HK-2 (cell line): ENCODE measurements around the gene ZNRF3.
A peak's percentile ranks its signal among the peaks of the same experiment; 100 is the strongest.

Source experiments
- DNase-seq: peaks from one replicate; pipeline ENCODE4 v3.0.0-alpha.2; 2018; ENCODE audit not compliant: unreplicated experiment

ZNRF3 gene

GRCh38 chr22:28952857-28953256 is 69.5 kb downstream of the ZNRF3 start:
- DNase-seq = no peak

GRCh38 chr22:28953403-28953802 is 70.0 kb downstream of the ZNRF3 start:
- DNase-seq = no peak

GRCh38 chr22:28953976-28954880 is 70.9 kb downstream of the ZNRF3 start:
- DNase-seq = no peak

- DNase-seq = no peak
Measured at GRCh38 chr22:28955817-28956216, 72.4 kb downstream of the ZNRF3 start.

- no peak for DNase-seq
Measured at GRCh38 chr22:28956506-28956905, 73.1 kb downstream of the ZNRF3 start.

GRCh38 chr22:28958611-28959010 is 75.2 kb downstream of the ZNRF3 start:
- no peak for DNase-seq

- DNase-seq = no peak
Measured at GRCh38 chr22:28962042-28962554, 78.7 kb downstream of the ZNRF3 start.

- DNase-seq = no peak
Measured at GRCh38 chr22:28963362-28963761, 80.0 kb downstream of the ZNRF3 start.

GRCh38 chr22:28967163-28967665 is 83.8 kb downstream of the ZNRF3 start:
- DNase-seq = no peak

GRCh38 chr22:28967969-28968368 is 84.6 kb downstream of the ZNRF3 start:
- DNase-seq = no peak

GRCh38 chr22:28969401-28970168 is 86.2 kb downstream of the ZNRF3 start:
- no peak for DNase-seq

GRCh38 chr22:28973352-28973751 is 90.0 kb downstream of the ZNRF3 start:
- no peak for DNase-seq

GRCh38 chr22:28977060-28977459 is 93.7 kb downstream of the ZNRF3 start:
- no peak for DNase-seq

- no peak for DNase-seq
Measured at GRCh38 chr22:28977481-28977971, 94.2 kb downstream of the ZNRF3 start.

- peak; percentile 34 for DNase-seq
Measured at GRCh38 chr22:28978158-28978557, 94.8 kb downstream of the ZNRF3 start.

- DNase-seq = no peak
Measured at GRCh38 chr22:28978863-28979796, 95.8 kb downstream of the ZNRF3 start.

- DNase-seq = no peak
Measured at GRCh38 chr22:28980326-28980725, 97.0 kb downstream of the ZNRF3 start.

- DNase-seq = no peak
Measured at GRCh38 chr22:28981818-28982499, 98.6 kb downstream of the ZNRF3 start.

- no peak for DNase-seq
Measured at GRCh38 chr22:28983190-28983589, 99.8 kb downstream of the ZNRF3 start.

GRCh38 chr22:28983788-28984441 is 100.5 kb downstream of the ZNRF3 start:
- no peak for DNase-seq
